HG03521 (cell line): ENCODE results near the gene GLI2.

Source experiments
- ATAC-seq: cut with Tn5 transposase; IDR thresholded peaks from one replicate; pipeline ENCODE4 v1.9.1; 2021; ENCODE audit warnings: mild to moderate bottlenecking, moderate library complexity; ENCODE audit not compliant: unreplicated experiment

The GLI2 gene

DNA sequence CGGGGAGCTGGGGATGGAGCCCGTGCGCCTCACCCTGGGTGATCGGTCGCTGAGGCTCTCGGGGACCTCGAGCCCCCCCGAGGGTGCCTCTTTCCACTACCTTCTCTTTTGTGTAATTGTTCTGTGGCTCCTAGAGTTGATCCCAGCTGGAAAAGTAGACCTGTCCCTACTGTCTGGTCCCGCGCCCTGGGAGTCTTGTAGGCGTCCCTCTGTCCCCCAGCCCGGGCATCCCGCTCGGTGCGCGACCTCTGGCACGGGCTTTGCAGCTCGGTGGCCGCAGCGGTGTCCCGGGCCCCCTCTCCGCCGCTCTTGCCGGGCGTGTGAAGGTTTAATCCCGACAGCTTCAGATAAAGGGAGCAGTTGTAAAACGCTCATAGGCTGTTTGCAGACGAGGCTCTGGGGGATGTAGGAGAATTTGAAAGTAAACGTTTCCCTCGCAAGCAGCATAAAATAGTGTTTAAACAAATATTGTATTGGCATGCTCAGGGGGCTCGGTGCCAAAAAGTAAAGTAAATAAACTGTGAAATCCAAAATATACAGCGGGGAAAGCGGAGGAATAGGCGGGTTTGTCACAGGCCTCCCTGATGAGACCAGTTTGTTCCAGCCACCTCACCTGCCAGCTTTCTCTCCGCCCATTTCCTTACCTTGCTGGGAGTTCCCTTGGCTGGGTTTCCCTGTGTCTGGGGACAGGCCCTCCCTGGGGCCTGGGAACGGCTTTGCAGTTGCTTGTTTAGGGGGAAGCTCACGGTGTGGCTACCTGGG is 1.9 kb downstream of the GLI2 start:
- no peak for ATAC-seq

DNA sequence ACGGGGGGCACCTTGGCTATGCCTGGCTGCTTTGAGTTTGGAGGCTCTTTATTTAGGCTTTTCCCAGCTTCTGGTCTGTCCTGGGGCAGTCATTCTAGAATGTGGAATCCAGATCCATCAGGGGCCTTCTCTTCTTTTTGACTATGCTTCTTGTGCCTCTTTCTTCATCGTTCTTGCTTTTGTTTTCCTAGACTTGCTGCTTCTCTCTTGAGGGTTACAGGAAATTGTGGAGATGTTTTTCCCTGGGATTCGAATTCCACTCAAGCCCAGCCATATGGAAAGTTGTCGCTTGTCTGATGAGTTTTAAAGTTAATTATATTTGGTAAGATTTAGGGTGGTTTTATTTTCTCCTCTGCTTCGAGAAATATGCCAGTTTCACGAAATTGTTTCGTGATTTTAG is 2.4 kb downstream of the GLI2 start:
- no peak for ATAC-seq

DNA sequence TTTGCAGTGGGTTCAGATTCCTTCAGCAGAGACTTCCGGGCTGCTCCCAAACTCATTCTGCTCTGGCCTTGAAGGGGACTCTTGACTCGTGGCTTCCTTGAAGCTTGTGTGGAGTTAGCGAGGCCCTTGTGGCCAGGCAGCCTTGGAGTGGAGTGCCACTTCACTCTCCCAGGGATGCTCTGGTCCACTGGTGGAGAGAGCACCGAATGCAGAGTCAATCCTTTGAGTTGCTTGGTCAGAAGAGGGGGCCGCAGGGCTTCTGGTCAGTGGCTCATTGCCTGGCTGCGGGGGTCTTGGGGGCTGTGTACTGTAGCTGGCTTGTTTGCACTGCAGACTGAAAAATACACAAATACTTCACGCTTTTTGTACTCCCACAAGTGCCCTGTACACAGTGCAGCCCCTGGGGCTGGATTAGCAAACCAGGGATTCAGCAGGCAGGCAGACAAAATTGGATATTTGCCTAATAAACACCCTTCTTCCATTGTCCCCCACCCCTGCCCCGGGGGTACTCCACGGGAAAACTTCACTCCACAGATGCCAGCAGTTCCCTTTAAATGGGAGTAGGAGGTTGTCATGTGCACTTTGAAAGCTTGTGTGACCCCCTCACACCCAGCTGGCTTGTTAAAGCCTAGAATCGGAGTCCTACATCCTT is 3.2 kb downstream of the GLI2 start:
- ATAC-seq = no peak

DNA sequence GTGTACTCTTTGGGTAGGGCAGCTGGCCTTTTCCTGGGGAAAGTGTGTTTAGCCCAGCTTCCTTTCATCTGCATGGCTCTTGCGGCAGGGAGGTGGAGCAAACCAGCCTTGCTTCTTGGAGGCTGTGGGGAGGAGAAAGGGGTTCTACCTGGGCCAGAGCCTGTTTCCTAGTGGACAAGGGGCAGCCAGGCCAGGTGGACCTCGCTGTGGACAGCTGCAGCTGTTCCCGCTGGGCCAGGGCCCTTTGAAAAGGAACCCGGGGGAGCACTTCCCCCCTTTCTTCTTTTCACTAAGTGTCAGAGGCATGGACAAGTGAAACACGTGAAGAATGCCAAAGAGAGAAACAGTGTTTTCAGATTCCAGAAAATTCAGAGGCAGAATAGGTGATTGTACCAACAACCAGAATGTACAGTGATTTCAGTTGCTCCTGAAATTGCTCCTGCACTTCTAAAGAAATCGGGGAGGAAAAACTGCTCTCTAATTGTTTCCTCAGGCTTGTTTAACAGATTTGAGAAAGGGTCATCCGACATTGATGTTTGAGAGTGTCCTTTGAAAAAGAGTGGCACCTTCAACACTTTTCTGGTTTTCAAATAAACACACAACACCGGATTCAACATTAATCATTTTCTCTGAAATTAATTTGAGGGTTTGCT is 3.9 kb downstream of the GLI2 start:
- no peak for ATAC-seq

DNA sequence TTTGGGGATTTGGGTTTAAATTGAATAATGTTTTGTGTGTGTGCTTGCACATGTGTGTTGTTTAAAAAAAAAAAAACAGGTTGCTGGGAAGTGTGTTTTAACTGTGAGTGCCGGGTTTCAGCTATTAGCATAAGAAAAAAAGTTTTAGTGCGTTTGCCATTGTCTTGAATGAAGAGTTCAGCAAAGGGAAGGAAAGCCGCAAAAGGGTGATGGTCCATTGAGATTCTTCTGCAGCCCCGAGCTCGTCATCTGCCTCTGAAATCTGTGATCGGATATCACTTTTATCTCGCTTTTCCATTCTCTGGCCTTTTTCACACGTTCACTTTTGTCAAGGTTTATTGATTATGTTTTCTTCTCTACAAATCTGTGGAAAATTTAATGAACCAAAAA is 4.7 kb downstream of the GLI2 start:
- ATAC-seq = no peak

DNA sequence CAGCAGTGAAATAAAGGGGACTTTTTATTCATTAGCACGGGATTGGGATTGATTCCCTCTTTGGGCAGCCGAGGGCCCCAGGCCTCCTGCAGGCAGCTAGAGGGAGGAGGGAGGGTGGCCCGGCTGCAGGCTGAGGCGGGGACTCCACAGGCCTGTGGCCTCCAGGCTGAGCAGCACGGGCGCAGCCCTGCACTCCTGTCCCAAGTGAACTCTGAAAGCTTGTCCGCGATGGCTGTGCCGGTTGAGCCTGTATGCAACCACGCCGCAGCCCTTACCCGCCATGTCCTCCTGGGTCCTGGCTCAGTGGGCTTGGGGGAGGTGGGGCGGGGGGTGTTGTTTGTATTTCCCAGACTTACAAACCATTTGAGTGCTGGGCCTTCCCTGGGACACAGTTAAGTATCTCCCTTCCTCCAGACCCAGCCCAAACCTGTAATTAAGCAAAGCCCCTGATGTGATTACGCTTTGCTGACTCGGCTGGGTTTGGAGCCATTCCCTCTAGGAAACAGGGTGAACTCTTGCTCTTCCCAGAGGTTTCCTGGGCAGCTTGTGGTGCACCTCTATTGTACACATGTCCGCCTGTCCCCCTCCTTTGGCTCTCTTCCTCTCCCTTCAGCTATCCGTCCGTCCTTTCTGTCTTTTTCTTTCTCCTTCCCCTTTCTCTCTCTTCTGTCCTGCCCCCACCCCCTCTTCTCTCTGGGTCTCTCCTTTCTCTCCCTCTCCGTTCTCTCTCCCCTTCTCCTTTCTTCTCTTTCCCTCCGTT is 5.3 kb downstream of the GLI2 start:
- ATAC-seq = no peak

DNA sequence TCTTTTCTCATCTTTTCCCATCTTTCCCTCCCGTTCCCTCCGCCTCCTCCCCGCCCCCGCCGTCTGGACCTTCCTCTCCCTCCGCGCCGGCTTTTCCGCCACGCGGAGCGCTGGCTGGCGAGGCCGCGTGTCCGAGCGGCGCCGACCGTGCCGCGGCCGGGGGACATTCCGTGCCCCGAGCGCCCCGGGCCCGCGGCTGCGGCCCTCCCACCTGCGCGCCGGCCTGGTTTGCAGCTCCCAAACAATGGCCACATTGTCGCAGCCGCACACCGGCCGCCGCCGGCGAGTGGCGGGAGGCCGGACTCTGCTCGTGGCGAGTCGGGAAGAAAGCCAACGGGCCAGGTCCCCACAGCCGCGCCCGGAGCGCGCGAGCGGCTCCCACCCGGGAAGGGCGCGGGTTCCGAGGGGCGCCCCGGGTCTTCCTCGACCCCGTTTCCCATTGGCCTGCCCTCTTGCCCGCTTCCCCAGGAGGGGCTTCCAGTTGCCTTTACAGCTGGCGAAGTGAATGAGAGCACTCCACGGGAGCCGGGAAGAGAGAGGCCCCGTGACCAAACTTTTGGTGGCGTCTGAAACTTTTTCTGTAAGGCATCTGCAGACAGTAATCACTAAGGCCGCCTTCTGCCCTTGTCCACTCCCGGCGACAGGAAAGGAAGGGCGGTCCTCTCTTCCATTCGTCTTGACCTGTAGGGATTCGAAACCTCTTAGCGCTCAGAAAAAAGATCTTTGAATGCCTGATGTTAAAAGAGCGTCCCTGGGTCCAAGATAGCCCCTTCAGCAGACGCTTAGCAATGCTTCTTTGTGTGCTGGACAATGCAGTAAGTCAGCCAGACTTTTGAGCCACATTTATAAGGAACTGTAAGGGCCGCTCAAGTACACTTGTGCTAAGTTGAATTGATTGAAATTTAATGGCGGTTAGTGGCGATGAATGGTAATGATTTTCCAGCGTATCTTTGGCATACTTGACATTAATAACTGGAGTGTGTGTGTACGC is 6.2 kb downstream of the GLI2 start:
- ATAC-seq = no peak

DNA sequence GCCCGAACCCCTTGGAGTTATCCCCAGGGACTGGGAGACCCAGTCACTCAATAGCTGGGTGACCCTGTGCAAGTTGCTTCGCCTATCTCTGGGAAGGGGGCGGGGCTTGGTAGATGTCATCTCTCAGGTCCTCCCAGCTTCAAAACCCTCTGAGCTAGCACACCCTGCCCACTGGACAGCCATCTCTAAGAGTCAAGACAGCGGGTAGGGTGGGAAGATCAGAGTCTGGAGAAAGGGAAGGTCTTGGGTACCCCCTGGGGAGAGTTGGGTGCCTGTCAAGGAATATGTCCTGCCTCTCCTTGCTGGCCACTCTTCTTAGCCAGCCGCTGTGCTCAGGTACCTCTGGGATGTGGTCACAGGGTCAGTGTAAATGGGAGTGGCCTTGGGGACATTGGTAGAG is 8.0 kb downstream of the GLI2 start:
- no peak for ATAC-seq

DNA sequence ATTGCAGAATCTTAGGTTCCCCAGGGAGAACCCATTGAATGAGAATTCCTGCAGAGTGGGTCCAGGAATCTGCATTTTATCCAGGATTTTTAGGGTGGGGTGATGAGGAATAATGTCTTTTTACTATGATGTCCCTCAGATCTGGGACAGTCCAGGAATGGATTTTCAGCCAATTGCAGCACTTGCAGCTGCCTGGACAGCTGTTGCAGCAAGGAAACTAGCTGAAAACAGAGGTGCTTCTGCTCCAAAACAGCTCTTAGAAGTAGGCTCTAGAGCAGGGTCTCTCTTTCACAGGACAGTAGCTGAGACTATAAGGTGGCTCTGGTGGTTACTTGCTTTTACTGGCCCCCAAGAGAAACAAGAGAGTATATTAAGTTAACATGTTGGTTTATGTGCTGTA is 9.1 kb downstream of the GLI2 start:
- ATAC-seq = no peak

DNA sequence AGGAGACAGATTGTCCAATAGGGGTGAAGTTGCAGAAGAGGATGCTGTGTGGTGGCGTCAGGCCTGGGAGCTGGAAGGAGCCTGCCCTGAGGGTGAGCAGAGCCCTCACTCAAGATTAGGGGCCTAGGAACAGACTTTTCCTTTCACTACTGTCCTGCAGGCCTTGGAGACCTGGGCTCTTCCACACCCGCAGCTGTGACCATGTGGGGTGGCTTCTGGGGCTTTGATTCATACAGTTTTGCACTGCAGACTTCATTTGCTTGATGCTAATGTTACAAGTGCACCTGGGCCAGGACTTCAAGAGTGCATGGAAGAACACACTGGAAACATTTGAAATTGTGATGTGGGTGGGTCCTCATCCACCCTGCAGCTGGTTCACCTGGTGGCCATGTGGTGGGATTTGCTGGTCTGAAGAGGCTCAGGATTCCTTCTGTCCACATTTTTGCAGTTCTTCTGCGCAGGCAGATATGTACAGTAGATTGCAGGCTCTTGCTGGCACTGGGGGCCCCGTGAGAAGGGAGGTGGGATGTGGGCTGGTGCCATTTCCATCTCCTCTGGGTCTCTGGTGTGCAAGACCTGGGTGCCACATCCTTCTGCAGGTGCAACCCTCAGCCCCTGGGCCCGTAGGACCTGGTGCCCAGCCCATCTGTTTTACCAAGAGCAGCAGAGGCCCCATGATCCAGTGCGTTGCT is 9.9 kb downstream of the GLI2 start:
- ATAC-seq = no peak

DNA sequence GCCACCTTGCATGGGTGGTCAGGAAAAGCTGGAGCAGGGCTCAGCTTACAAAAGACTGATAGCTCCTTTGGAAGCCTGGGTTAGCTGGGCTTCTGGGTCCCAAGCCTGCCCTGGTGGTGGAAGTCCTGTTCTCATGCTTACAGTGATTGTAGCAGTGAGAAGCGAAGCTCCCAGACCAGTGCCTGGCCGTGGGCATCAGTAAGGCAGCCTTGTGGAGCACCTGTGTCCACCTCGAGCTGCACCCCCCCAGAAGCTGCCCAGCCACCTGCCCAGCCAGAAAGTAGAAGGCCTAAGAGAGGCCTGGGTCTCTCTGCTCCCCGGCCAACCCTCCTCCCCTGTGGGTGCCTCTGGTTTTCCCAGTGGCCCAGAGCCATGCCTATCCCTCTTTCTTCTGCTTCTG is 10.5 kb downstream of the GLI2 start:
- no peak for ATAC-seq

DNA sequence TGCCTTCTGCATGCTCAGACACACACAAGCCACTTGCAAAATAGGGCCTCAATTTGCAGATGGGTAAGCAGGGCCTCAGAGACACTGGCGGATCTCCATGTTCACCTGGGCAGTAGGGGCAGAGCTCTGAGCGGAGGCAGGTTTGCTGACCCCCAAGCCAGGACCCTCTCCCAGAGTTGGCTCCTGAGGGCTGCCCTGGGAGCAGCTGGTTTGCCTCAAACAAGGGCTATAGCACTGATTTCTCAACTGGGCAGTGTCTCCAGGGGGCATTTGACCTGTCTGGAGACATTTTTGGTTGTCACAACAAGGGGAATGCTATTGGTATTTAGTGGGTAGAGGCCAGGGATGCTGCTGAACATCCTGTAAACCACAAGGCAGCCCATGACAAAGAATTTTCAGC is 11.6 kb downstream of the GLI2 start:
- no peak for ATAC-seq

DNA sequence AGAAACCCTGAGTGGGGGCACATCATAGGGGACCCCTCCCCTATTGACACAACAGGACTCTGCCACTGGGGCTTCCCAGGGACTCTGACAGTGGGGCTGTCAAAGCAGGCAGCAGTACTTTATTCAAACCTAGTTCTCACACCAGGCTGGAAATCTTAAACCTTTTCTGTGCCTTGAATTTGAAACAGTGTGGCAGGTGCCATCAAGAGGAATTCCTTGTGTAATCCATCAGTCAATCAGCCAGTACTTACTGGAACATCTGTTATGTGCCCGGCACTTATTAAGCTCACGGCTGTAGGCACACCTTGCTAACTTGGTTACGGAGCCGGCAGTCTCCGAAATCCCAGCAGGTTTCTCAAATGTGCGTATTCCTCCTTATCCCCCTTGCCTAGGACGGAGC is 12.0 kb downstream of the GLI2 start:
- ATAC-seq = no peak

DNA sequence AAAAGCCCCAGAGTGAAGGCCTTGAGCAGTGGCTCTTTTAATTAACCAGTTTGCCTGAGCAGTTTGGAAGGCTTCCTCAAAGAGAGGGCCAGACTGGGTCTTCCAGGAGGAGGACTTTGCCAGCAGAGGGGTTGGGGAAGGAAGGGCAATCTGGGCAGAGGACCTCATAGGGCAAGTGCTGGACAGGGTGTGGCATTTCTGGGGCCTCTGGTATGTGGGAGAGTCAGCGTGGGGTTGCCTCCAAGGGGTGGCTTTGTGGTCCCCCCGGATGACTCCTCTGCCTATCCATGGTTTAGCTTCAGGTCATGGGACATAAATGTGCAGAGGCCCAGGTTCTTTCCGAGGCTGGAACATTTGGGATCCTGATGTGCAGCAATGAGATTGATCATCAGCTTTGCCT is 12.6 kb downstream of the GLI2 start:
- no peak for ATAC-seq

DNA sequence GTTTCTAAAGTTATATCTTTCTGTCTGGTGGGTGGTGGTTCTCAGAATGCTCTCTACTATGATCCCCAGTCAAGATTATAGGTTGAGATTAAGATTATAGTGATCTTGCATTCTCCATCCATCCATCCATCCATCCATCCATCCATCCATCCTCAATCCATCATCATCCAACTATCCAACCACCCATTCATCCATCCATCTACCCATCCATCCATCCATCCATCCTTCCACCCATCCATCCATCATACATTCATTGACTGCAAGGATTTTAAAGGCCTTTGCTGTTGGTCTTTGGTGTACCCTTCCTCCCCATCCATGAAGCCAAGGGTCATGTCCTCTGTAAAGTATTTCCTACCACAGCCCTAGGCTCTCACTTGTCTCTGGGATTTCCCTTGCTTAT is 13.1 kb downstream of the GLI2 start:
- no peak for ATAC-seq

DNA sequence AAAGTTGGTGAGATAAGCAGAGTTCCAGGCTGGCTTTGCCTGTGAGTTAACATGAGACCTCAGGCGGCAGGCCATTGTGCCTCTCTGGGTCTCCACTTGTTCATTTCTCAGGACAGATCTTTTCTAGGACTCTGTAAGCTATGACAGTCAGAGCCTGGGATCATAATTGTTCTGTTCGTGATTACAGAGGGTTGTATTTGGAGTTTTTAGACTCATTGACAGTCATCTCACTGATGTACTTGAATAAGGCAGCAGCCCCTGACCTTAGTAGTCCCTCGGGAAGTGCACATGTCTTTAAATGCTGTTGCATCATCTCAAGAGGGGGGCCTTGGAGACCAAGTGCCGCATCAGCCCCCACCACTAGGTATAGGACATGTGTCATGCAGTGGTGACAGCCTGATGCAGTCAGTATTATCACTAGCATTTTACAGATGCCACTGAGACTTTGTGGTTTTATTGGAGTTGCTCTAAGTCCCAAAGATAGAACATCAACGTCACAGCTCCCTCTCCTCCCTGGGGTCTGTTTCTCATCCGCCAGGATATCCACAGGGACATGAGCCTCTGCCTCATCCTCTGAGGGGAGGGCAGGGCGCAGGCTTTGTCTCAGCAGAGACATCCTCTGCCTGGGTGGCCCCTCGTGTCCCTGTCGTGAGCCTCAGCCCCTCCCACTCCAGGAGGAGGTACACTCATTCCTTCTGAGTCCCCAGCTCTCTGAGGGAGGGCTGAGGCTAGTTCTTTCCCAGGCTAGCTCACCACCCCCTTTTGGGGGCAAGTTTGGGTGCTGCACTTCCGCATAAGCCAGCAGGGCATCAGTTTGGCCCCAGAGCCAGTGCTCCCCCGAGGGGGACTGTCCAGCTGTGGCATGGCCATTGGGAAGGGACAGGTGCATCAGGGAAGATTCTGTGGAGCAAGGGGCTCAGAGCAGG is 14.1 kb downstream of the GLI2 start:
- ATAC-seq = no peak

DNA sequence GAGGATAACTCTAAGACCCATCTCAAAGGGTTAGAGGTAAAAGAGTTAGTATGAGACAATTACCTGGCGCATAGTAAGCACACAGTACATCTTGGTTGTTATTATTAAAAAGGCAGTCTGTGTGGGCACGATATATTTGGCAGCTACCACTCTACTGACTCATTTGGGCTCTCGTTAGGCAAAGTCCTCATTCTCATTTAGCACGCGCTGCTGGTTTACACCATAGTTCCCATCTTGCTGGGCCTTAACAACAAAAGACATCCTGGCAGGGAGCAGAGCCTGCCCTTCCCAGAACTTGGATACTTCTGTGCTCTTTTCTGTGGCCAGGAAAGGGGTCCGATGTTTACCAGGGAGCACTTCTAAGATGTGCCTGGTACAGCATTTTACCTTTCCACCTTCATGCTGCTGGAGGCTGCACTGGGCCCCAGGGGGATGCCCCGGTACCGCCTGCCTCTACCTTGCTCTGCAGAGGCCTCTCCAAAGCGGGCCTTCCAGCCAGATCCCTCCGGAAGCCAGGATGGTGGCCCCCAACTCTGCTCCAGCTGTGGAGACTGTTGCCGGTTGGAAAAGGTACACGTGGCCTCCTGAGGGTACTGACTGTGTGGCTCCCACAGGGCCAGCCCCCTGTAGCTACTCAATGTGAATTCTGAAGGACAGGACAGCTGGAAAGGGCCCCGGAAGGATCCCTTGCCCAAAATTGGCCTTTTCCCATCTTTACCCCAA is 15.0 kb downstream of the GLI2 start:
- no peak for ATAC-seq

DNA sequence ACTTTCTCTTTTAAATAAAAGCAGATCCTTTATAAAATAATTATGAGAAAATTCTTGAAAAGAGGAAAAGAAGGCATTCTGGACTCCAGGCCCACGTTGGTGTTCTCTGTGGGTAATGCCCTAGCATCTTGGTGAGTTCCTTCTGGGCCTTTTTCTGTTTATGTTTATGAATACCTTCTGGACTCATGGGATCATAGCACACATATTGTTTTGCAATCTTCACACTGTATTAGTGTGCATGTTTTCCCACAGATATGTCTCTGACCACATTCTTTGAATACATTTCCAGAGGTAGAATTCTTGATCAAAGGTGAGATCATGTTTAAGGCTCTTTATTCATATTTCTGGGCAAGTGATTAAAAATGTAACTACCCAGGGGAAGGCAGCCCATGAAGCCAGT is 15.9 kb downstream of the GLI2 start:
- no peak for ATAC-seq
